Activated naive CD4-positive, alpha-beta T cell treated with anti-CD3 and anti-CD28 coated beads, Interleukin-2, amount 50 U/mL, for 24 hours (primary cell): Measurements from ENCODE around the gene SH3D19.

Experiments
- H3K27ac Mint-ChIP-seq: one replicate; pipeline ENCODE4 v1.8.0; 2021; ENCODE audit warnings: mild to moderate bottlenecking, mixed read lengths
- H3K27me3 Mint-ChIP-seq: one replicate; pipeline ENCODE4 v1.8.0; 2021; ENCODE audit warnings: mixed read lengths
- H3K36me3 Mint-ChIP-seq: one replicate; pipeline ENCODE4 v1.8.0; 2021; ENCODE audit warnings: mixed read lengths
- H3K4me1 Mint-ChIP-seq: one replicate; pipeline ENCODE4 v1.8.0; 2021; ENCODE audit warnings: mixed read lengths
- H3K4me3 Mint-ChIP-seq: one replicate; pipeline ENCODE4 v1.8.0; 2021; ENCODE audit warnings: mild to moderate bottlenecking, mixed read lengths
- H3K9me3 Mint-ChIP-seq: one replicate; pipeline ENCODE4 v1.8.0; 2021; ENCODE audit warnings: mixed read lengths

Gene SH3D19

DNA sequence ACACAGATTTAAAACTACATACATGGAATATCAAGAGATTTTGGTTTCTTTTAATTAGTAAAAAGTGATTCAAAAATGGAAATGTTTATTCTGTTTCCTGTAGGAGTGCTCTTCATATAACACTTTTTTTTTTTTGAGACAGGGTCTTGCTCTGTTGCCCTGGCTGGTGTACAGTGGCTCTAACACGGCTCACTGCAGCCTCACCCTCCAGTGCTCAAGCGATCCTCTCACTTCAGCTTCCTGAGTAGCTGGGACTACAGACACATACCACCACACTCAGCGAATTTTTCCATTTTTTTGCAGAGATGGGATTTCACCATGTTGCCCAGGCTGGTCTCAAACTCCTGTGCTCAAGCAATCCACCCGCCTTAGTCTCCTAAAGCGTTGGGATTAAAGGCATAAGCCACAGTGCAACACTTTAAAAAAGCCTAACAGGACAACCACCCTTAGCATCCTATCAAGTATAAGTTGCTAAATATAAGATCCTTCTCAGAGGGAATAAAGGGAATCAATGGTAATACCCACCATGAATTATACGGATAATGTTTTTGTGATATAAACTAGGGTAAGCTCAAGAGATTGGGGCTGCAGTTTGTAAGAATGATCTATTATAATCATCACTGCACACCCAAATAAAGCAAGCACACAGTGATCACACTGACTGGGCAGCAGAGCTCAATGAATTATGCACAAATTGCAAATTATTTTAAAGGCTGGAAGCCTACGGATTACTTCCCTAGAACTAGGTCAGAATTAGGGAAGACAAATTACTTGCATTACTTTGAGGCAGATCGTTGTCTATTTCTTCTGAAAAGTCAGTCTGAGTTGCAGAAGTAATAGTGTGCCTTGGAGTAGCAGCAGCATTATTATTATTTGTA lies 149.4 kb downstream of the SH3D19 start:
- Mint-ChIP-seq H3K27ac (no peak overlapping the region), H3K27me3 (peaks cover under 1% of the 10 kb centered on the region)

DNA sequence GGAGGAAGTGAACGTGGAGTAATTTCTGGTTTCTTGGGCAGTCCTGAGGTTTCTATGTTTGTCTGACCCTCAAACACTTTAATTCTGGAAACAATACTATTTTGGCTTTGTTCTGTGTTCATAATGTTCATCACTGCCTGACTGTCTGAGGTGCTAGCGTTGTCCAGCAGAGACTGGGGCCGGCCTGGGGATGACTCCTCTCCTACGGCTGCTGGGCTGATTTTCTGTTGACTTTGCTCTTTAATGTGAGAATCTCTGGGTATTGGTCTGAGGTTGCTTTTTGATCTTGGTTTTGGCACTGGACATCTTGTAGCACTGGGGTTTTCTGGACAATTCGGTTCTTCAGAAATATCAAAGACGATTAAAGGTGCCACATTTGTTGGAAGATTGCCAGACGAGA lies 150.2 kb downstream of the SH3D19 start:
- H3K4me1 Mint-ChIP-seq: no peaks in the 10 kb centered on the region
- H3K4me3 Mint-ChIP-seq: no peak overlapping the region
- no peaks in the 10 kb centered on the region for H3K36me3 Mint-ChIP-seq
- H3K9me3 Mint-ChIP-seq: no peaks in the 10 kb centered on the region
- H3K27me3 Mint-ChIP-seq: no peaks in the 10 kb centered on the region
- no peak overlapping the region for H3K27ac Mint-ChIP-seq

More for the DNA sequence above, 149.4 kb downstream of the SH3D19 start:
- Mint-ChIP-seq H3K4me3 (no peak overlapping the region), H3K4me1 (no peaks in the 10 kb centered on the region), H3K9me3 (no peaks in the 10 kb centered on the region), H3K36me3 (no peaks in the 10 kb centered on the region)

DNA sequence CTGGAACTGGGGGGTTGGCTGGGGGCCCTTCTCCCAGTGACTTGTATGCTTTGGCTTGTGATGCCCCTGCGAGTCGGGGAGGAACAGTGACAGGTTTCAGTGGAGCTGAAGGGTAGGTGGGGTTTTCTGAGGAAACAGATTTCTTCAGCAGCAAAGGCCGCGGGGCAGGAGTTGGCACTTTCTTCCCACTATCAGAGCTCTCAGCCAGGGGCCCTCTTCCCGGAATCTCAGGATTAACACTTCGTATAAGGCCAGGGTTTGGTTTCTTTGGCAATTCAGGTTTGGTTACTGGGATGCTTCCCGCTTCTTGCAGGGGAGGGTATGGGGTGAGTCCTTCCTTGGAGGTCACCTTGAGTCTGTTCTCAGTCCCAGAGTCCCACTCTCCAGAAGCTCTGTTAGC lies 150.6 kb downstream of the SH3D19 start:
- Mint-ChIP-seq H3K36me3 (no peaks in the 10 kb centered on the region), H3K4me3 (no peak overlapping the region), H3K27ac (no peak overlapping the region), H3K4me1 (no peaks in the 10 kb centered on the region), H3K27me3 (no peaks in the 10 kb centered on the region), H3K9me3 (no peaks in the 10 kb centered on the region)

DNA sequence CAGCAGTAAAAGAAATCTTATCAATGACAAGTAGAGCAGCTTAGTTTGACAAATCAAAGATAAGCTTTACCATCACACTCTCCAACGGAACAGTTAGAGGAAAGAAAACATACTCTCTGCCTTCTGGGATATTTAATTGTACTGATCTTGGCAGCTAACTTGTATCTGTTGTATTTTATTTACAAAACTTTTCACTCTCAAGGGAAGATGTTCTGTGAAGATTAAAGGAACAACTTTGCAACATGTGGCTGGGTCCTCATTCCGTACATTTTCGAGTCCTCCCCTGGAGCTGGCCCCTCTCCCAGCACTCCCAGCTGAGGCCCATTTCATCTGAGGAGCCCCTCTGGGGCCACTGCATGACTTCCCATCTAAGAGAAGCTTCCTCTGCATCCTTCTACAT lies 151.5 kb downstream of the SH3D19 start:
- Mint-ChIP-seq H3K27ac (no peak overlapping the region), H3K9me3 (no peaks in the 10 kb centered on the region), H3K27me3 (no peaks in the 10 kb centered on the region), H3K4me1 (no peaks in the 10 kb centered on the region), H3K36me3 (no peaks in the 10 kb centered on the region), H3K4me3 (no peak overlapping the region)

DNA sequence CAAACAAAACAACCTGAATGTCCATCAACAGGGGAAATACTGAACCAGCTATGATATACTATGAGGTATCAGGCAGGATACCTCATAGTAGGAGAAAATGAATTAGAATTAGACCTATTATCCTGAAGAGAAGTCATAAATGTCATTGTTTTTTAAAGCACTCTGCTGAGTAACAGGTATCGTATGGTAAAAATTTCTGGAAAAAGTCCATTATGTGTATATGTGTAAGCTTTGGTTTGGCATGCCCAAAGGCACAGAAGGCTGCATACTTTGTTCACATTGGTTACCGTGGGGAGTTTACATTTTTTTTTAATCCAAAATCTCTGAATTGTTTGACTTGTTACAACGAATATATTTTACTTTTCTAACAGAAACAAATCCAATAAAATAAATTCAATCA lies 155.5 kb downstream of the SH3D19 start:
- Mint-ChIP-seq H3K4me3 (no peak overlapping the region), H3K27ac (no peak overlapping the region), H3K9me3 (no peaks in the 10 kb centered on the region)

DNA sequence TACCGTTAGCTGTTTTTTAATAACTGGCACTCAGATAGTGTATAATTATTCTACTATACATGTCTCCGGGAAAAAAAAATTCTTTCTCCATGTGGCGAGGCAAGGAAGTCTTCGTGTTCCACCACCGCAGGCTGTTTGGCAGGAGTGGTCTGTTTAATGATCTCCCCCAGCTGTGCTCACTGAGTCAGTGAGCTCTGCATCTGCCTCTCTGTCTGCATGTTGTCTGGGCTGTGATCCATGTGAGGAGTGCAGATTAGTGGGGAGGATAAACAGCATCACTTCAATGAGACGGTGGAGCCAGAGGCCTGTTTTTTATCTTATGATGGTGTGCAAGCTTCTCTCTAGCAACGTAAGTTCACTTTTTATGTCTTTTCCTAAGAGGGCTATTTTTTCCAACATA lies 156.2 kb downstream of the SH3D19 start:
- no peaks in the 10 kb centered on the region for H3K9me3 Mint-ChIP-seq
- H3K27ac Mint-ChIP-seq: no peak overlapping the region
- H3K4me3 Mint-ChIP-seq: no peak overlapping the region
- no peaks in the 10 kb centered on the region for H3K36me3 Mint-ChIP-seq
- peaks cover 1% of the 10 kb centered on the region for H3K27me3 Mint-ChIP-seq
- no peaks in the 10 kb centered on the region for H3K4me1 Mint-ChIP-seq

More for the DNA sequence above, 155.5 kb downstream of the SH3D19 start:
- Mint-ChIP-seq H3K4me1 (no peaks in the 10 kb centered on the region), H3K27me3 (peaks cover 1% of the 10 kb centered on the region), H3K36me3 (no peaks in the 10 kb centered on the region)

DNA sequence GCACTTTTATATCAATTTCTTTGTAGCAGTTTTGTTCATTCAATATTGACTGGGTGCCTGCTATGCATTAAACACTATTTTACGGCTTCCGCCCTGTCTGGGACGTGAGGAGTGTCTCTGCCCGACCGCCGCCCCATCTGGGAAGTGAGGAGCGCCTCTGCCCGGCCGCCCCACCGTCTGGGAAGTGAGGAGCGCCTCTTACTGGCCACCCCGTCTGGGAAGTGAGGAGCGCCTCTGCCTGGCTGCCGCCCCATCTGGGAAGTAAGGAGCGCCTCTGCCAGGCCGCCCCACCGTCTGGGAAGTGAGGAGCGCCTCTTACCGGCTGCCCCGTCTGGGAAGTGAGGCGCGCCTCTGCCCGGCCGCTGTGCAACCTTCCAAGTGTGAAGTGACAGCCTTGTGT lies 157.8 kb downstream of the SH3D19 start:
- Mint-ChIP-seq H3K27me3 (peaks cover 3% of the 10 kb centered on the region), H3K36me3 (no peaks in the 10 kb centered on the region), H3K4me1 (no peaks in the 10 kb centered on the region), H3K9me3 (no peaks in the 10 kb centered on the region), H3K4me3 (no peak overlapping the region), H3K27ac (no peak overlapping the region)

DNA sequence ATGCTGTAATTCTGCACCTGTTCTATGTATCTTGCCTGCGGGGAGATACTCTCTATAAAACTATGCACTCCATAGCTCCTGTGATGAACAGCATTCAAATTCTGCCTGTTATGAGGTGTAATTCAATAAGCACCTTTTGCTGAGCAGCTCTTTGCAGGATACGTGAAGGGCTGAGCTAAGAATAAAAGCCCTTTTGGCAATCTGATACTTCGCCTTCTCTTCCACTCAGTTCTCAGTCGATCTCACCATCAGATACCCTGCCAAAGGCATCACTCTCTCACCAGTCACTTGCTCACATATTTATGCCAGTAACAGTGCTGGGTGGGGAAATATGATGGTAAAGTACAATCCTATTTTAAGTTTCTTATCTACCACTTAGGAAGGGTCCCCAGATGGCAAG lies 158.8 kb downstream of the SH3D19 start:
- no peak overlapping the region for H3K4me3 Mint-ChIP-seq
- H3K27ac Mint-ChIP-seq: no peak overlapping the region
- no peaks in the 10 kb centered on the region for H3K9me3 Mint-ChIP-seq
- H3K4me1 Mint-ChIP-seq: no peaks in the 10 kb centered on the region
- peaks cover 3% of the 10 kb centered on the region for H3K27me3 Mint-ChIP-seq
- H3K36me3 Mint-ChIP-seq: no peaks in the 10 kb centered on the region

DNA sequence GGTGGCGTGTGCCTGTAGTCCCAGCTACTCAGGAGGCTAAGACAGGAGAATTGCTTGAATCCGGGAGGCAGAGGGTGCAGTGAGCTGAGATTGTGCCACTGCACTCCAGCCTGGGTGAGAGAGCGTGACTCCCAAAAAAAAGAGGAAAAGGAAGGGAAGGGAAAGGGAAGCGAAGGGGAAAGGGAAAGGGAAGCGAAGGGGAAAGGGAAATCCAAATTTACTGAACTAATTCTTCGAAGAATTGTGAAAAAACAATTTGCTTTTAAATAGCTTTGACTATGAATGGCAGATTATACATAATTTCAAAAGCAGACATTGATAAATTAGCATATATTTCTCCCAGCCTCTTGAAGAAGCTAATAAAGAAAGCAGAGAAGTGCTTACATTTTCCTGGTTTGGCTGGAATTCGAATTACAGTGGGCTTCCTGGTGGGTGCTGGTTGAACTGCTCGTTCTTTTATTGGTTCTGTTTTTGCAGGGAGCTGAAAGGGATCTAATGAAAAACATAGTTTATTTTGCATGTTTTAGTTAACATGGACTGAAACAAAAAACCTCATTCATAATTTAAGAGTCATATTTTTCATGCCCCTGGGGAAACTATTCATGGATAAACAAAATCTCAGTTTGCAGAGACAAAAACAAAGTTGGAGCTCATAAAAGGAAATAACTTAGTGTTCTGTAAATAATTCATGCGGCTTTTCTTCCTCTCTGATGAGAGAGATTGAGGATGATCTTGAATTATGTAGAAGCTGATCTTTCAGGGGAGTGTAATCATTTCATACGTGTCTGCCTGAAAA lies 160.0 kb downstream of the SH3D19 start:
- Mint-ChIP-seq H3K4me1 (no peaks in the 10 kb centered on the region), H3K27me3 (peaks cover 4% of the 10 kb centered on the region), H3K36me3 (no peaks in the 10 kb centered on the region), H3K27ac (no peak overlapping the region), H3K9me3 (no peaks in the 10 kb centered on the region), H3K4me3 (no peak overlapping the region)

DNA sequence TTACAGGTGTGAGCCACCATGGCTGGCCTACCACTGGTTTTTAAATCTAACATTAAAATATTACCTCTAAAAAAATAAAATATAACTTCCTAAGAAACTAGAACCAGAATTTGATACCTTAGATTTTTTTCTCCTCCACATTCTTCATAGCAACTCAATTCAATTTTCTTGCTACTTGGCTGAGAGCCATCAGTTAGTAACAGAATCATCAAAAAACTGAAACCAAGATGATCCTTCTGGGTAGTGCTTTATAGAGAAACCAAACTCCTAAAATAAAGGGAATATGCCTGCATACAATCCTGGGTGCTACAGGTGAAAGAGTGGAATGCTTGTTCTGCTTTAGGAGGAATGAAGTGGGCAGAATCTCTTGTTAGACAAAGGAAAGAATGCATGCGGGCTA lies 161.6 kb downstream of the SH3D19 start:
- H3K36me3 Mint-ChIP-seq: no peaks in the 10 kb centered on the region
- H3K4me3 Mint-ChIP-seq: no peak overlapping the region
- H3K27me3 Mint-ChIP-seq: peaks cover 6% of the 10 kb centered on the region
- no peaks in the 10 kb centered on the region for H3K9me3 Mint-ChIP-seq
- no peak overlapping the region for H3K27ac Mint-ChIP-seq
- no peaks in the 10 kb centered on the region for H3K4me1 Mint-ChIP-seq

DNA sequence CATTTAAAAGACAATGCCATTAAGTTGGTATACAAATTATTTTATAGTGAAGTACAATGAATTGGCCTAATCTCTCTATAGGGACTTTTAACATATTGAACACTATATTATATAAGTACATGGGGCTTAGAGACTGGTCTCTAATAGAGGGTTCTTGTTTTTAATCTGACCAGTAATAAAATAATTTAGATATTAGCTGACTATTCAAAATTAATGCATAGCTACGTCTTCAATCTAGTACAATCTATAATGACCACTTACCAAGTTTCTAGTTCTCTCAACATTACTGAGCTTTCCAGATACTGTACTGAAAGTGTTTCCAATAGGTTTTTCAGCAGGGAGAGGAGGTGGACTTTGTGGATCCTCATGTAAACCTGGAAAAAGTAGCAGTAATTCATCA lies 166.4 kb downstream of the SH3D19 start:
- Mint-ChIP-seq H3K4me1 (no peaks in the 10 kb centered on the region), H3K27ac (no peak overlapping the region), H3K9me3 (no peaks in the 10 kb centered on the region), H3K4me3 (no peak overlapping the region), H3K36me3 (no peaks in the 10 kb centered on the region), H3K27me3 (peaks cover 10% of the 10 kb centered on the region)

DNA sequence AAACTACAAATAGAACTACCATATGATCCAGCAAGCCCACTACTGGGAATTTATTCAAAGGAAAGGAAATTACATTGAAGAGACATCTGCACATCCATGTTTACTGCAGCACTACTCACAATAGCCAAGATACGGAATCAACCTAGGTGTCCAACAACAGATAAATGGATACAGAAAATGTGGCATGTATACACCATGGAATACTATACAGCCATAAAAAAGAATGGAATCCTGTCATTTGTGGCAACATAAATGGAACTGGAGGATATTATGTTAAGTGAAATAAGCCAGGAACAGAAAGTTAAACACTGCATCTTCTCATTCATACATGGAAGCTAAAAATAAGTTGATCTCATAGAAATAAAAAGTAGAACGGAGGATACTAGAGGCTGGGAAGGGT lies 167.9 kb downstream of the SH3D19 start:
- H3K9me3 Mint-ChIP-seq: no peaks in the 10 kb centered on the region

DNA sequence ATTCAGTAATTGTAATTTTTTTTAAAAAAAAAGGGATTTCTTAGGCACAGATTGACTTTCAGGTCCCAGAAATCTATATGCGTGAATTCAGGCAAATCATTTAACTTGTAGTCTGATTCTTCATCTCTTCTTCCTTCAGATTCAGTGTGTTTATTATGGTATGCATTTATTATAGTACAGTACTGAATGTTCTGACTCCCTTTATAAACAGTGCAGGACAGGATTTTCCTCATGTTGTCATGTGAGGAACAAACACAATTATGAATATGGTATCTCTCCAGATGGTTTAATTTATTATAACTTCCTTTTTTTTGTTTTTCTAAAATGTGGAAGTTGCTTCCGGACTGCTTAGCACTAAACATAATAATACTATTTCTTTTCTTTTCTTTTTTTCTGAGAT lies 171.8 kb downstream of the SH3D19 start:
- Mint-ChIP-seq H3K27ac (no peak overlapping the region), H3K27me3 (peaks cover 6% of the 10 kb centered on the region), H3K9me3 (no peaks in the 10 kb centered on the region), H3K4me1 (no peaks in the 10 kb centered on the region), H3K36me3 (no peaks in the 10 kb centered on the region), H3K4me3 (no peak overlapping the region)

More for the DNA sequence above, 167.9 kb downstream of the SH3D19 start:
- H3K4me1 Mint-ChIP-seq: no peaks in the 10 kb centered on the region
- no peak overlapping the region for H3K4me3 Mint-ChIP-seq
- no peak overlapping the region for H3K27ac Mint-ChIP-seq
- peaks cover 9% of the 10 kb centered on the region for H3K27me3 Mint-ChIP-seq
- no peaks in the 10 kb centered on the region for H3K36me3 Mint-ChIP-seq

DNA sequence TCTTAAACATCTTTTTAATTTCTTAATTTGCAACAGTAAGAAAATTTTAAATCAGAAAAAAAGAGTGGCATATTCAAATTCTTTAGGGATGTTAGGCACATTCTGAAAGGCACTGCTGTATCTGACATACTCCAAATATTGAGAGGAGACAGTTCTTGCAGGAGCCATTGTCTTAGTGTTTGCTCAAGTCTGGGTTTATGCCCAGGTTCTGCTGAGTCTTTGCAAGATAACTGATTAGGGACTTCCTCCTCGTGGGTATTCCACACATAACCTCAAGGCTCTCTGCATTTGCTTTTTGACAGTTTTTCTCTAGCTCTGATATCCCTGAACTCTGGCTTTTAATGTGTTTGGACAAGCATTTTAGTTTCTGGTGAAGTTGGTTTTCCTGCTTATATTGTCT lies 173.4 kb downstream of the SH3D19 start:
- no peaks in the 10 kb centered on the region for H3K4me1 Mint-ChIP-seq
- H3K9me3 Mint-ChIP-seq: no peaks in the 10 kb centered on the region
- H3K36me3 Mint-ChIP-seq: no peaks in the 10 kb centered on the region
- H3K4me3 Mint-ChIP-seq: no peak overlapping the region
- H3K27ac Mint-ChIP-seq: no peak overlapping the region
- peaks cover 5% of the 10 kb centered on the region for H3K27me3 Mint-ChIP-seq

DNA sequence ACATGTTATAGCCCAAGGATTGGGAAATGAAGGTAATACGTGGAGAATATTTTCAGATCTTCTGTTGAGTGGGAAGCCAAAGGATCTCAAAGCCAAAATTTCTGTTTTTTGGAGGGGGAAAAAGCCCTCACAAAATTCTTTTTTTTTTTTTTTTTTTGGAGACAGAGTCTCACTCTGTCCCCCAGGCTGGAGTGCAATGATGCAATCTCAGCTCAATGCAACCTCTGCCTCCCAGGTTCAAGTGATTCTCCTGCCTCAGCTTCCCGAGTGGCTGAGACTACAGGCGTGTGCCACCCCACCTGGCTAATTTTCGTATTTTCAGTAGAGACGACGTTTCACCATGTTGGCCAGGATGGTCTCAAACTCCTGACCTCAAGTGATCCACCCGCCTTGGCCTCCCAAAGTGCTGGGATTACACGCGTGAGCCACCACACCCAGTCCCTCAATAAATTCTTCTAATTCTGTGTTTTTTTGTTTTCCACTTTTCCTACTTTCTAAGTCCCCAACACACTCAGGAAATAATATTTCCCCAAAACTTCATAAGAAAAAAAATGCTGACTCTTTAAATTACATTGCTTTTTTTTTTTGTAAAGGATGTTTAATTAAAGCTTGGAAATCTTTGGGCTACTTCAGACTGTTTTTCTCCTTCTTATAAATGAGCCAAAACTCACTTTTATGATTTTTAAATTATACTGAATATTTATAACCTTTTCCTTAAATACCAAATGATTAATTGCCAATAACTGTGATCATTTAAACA lies 174.4 kb downstream of the SH3D19 start:
- Mint-ChIP-seq H3K4me1 (no peaks in the 10 kb centered on the region), H3K9me3 (no peaks in the 10 kb centered on the region), H3K27me3 (peaks cover 5% of the 10 kb centered on the region), H3K4me3 (no peak overlapping the region), H3K36me3 (no peaks in the 10 kb centered on the region), H3K27ac (no peak overlapping the region)

DNA sequence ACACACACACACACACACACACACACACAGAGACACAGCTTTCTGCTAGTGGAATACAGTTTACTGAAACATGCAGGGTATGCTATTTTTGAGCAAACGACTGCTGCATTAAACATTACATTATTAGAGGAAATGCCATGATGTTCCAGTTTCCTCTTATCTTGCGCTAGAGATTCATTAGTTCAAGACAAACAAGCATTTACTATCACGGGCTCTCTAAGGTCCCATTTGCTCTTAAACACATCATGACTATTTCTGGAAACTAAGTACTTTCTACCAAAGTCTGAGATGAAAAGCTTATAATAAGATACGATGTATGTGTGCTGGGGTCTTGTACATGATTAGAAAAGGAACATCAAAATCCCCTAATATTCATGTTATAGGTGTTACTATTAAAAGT lies 177.1 kb downstream of the SH3D19 start:
- H3K4me1 Mint-ChIP-seq: no peaks in the 10 kb centered on the region
- H3K27ac Mint-ChIP-seq: no peak overlapping the region
- H3K4me3 Mint-ChIP-seq: no peak overlapping the region
- H3K27me3 Mint-ChIP-seq: no peaks in the 10 kb centered on the region
- no peaks in the 10 kb centered on the region for H3K36me3 Mint-ChIP-seq
- no peaks in the 10 kb centered on the region for H3K9me3 Mint-ChIP-seq
